ENCODE data around the gene KLHL12. TPM values are rescaled to one million over a fixed set of nuclear protein-coding genes. Genes with fewer than 3 reads are reported as not detected.
"Not testable (repeated sequence)": the region's sequence is repeated elsewhere in the genome, so short reads cannot be mapped to it uniquely, and the experiment has no call there.

The KLHL12 gene
- polyA plus RNA-seq, 1 donor, result 19.7 TPM

GRCh38 chr1:202951437-202951836 lies 24.4 kb upstream of the KLHL12 start:
- no peak for DNase-seq

GRCh38 chr1:202945483-202945882 lies 18.4 kb upstream of the KLHL12 start:
- DNase-seq, result no peak

- DNase-seq, result no peak
Measured at GRCh38 chr1:202944438-202944921, 17.4 kb upstream of the KLHL12 start.

GRCh38 chr1:202942426-202942825 lies 15.4 kb upstream of the KLHL12 start:
- no peak for DNase-seq

GRCh38 chr1:202941372-202941771 lies 14.3 kb upstream of the KLHL12 start:
- no peak for DNase-seq

- no peak for DNase-seq
Measured at GRCh38 chr1:202940561-202940960, 13.5 kb upstream of the KLHL12 start.

GRCh38 chr1:202938287-202938925 lies 11.4 kb upstream of the KLHL12 start:
- DNase-seq, result no peak

- DNase-seq, result not testable (repeated sequence)
Measured at GRCh38 chr1:202936409-202936808, 9.4 kb upstream of the KLHL12 start.

- DNase-seq, result no peak
Measured at GRCh38 chr1:202935844-202936243, 8.8 kb upstream of the KLHL12 start.

GRCh38 chr1:202934755-202935154 lies 7.7 kb upstream of the KLHL12 start:
- DNase-seq, result no peak

GRCh38 chr1:202932476-202932875 lies 5.4 kb upstream of the KLHL12 start:
- no peak for DNase-seq

- no peak for DNase-seq
Measured at GRCh38 chr1:202923533-202923932, 3.5 kb downstream of the KLHL12 start.

- no peak for DNase-seq
Measured at GRCh38 chr1:202919615-202920014, 7.4 kb downstream of the KLHL12 start.

- DNase-seq, result no peak
Measured at GRCh38 chr1:202915146-202915545, 11.9 kb downstream of the KLHL12 start.

GRCh38 chr1:202912476-202912875 lies 14.6 kb downstream of the KLHL12 start:
- not testable (repeated sequence) for DNase-seq

GRCh38 chr1:202909494-202909893 lies 17.5 kb downstream of the KLHL12 start:
- no peak for DNase-seq

GRCh38 chr1:202908998-202909397 lies 18.0 kb downstream of the KLHL12 start:
- no peak for DNase-seq

- no peak for DNase-seq
Measured at GRCh38 chr1:202905331-202905730, 21.7 kb downstream of the KLHL12 start.

GRCh38 chr1:202903808-202904207 lies 23.2 kb downstream of the KLHL12 start:
- DNase-seq, result not testable (repeated sequence)

GRCh38 chr1:202901555-202901954 lies 25.5 kb downstream of the KLHL12 start:
- DNase-seq, result no peak

- no peak for DNase-seq
Measured at GRCh38 chr1:202892501-202892900, 34.5 kb downstream of the KLHL12 start.

- DNase-seq, result no peak
Measured at GRCh38 chr1:202890392-202890791, 36.6 kb downstream of the KLHL12 start.

- DNase-seq, result peak; percentile 95
Measured at GRCh38 chr1:202888531-202889360, 38.3 kb downstream of the KLHL12 start, which contains the start of gene RABIF. Gene RABIF (minus strand): TSS chr1:202889149. CDS start chr1:202889098, 51 bp downstream.

- no peak for DNase-seq
Measured at GRCh38 chr1:202888221-202888530, 38.9 kb downstream of the KLHL12 start.
